HG03139 (cell line): ENCODE measurements around the gene EPB41L4B.

Source experiments
- ATAC-seq: cut with Tn5 transposase; IDR thresholded peaks from one replicate; pipeline ENCODE4 v1.9.1; 2021; ENCODE audit not compliant: unreplicated experiment

EPB41L4B gene

DNA sequence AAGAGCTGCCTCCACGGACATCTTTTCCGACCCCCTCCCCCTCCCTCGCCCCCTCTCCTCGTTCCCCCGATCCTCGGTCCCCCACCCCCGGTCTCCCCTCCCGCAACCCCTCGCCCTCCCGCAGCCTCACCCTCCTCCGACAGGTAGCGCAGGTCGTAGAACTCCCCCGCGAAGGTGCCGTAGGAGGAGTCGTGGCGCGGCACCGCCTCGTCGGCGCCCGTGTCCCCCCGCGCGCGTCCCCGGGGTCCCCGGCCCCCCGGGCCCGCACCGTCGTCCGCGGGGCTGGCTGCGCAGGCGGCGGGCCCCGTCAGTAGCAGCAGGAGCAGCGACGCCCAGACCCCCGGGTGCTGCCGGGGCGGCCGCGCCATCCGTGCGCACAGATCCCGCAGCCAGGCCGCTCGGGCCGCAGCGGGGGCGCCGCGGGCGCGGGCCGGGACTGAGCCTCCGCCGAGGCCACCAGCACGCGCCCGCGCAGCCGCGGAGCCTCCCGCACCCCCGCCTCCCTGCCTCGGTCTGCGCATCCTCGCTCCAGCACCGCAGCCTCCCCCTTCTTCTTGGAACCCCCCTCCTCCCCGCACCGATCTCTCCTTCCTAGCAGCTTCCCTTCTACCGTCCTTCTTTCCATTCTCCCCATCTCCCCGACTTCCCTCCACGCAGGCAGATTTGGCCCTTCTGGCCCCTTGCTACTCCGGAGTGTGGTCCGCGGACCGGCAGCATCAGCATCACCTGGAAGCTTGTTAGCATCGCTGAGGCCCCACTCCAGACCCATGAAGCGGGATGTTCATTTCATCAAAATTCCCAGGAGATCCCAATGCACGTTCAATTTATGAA is 153.9 kb downstream of the EPB41L4B start, which contains the start of gene FRRS1L:
TSS of gene FRRS1L (minus strand) at position 479 of the 831 bp plus-strand sequence. CDS start at position 368, 111 bp downstream.
- no peak for ATAC-seq

DNA sequence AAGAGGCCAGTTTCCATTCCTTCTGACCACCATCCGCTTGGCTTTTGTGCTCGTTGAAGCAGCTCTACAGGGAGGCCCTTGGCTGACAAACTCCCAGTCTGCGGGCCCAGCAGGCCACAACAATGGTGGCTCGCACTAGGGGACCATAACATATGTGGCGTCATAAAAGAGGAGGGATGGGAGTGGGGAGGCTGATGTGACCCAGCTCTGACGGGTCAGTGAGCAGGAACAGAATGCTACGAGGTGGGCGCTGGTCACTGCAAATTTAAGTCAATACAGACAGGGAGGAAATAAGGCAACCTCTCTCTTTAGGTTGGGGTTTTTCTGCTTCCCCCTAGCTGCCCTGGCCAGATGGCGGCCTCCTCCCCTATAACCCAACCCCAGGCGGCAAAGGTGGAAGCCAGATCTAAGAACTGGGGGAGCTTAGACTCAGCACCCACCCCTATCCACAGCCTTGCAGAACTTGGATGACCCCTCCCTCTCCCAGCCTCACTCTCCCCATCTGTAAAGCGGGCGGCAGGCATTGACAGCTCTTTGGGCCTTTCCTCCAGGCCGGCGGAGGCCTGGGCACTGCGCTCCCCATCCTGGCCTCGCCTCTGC is 154.6 kb downstream of the EPB41L4B start:
- ATAC-seq, result no peak

DNA sequence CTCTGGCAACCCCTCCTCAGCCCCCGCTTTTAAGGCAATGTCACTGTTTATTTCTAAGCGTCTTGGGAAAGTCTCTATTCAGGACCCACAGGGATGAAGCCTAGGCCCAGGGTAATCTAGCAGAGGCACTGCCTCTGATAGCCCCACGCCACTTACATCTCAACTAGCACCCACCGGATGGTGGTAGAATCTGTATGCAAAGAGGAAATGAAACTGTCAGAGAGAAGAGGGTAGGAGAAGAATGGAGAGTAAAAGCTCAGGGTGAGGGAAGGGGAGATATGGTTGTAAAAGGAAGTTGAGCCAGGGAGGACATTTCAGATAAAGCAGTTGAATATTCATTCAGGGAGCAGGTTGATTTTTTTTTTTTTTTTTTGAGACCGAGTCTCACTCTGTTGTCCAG is 156.8 kb downstream of the EPB41L4B start:
- peak; percentile 86 for ATAC-seq

DNA sequence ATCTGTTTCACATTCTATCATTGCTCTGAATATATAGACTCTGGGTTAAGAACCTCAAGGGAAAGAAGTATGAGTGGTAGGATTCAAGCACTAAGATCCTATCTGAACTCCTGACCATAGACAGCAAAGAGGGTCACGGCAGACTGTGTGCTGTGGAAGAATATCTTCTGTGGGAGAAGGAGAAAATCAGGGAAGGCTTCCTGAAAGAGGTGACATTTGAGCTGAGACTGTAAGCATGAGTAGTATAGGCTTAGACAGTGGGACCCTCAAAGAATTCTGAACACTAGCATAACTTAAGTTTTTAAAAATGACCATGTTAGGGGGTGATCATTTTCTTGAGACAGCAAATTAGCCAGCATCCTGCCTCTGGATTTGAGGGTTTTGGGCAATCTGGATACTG is 157.7 kb downstream of the EPB41L4B start:
- no peak for ATAC-seq

DNA sequence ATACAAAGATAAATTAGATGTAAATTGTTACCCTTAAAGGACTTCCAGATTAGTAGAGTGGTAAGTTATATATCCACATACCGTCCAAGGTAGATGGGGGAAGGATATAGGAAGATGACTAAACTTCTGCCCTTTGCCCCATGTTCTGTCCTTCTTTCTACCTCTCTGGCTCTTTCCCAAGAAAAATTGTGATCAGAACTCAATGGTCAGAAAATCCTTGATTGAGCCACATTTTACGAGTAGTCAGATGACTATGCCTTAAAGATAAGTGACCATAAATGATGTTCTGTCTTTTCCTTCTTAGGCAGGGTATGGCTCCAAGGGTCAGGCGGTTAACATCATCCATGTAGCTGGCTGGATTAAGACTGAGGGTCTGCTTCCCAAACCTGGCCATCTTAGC is 158.2 kb downstream of the EPB41L4B start:
- no peak for ATAC-seq

DNA sequence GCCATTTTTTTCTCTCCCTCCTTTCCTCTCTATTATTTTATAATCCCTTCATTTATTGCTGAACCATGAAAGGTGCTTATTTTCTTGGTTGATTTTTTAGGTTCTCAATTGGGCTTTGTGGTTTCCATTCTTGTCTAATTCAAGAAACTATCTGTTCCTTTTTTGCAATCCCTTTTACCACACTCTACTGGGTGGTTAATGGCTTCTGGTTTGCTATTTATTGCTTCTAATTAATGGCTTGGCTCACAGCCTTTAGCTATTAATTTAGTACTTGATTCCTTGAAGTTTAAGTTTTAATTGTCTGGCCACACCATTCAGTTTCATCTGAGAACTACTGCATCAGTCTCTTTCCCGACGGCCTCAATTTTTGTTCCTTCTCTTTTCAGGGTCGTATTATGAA is 159.4 kb downstream of the EPB41L4B start:
- no peak for ATAC-seq

DNA sequence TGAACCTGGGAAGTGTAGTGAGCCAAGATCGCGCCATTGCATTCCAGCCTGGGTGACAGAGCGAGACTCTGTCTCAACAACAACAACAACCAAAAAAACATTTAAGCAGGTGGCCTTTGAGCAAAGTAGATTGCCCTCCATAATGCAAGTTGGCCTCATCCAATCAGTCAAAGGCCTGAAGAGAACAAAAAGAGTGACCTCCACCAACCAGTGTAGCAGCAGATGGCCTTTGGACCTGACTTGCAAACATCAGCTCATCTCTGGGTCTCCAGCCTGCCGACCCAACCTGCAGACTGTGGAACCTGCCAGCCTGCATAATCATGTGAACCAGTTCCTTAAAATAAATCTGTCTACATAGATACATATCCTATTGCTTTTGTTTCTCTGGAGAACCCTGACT is 161.3 kb downstream of the EPB41L4B start:
- no peak for ATAC-seq

DNA sequence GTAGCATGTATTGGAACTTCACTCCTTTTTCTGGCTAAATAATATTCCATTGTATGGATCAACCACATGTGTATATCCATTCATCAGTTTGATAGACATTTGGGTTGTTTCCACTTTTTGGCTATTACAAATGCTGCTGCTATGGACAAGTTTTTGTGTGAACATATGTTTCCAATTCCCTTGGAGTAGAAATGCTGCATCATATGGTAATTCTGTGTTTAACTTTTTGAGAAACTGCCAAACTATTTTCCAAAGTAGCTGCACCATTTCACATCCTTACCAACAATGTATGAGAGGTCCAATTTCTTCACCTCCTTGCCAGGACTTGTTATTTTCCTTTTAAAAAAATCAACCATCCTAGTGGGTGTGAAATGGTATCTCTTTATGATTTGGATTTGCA is 162.2 kb downstream of the EPB41L4B start:
- ATAC-seq, result no peak

DNA sequence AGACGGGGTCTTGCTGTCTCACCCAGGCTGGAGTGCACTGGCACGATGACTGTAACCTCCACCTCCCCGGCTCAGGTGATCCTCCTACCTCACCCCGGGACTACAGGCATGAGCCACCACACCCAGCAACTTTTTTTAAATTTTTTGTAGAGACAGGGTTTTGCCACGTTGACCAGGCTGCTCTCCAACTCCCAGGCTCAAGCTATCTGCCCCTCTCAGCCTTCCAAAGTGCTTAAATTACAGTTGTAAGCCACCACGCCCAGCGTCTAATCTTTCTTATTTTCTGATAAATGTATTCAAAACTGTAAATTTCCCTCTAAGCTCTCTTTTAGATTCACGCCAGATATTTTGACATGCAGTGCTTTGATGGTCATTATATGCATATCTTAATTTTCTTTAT is 164.2 kb downstream of the EPB41L4B start:
- no peak for ATAC-seq

DNA sequence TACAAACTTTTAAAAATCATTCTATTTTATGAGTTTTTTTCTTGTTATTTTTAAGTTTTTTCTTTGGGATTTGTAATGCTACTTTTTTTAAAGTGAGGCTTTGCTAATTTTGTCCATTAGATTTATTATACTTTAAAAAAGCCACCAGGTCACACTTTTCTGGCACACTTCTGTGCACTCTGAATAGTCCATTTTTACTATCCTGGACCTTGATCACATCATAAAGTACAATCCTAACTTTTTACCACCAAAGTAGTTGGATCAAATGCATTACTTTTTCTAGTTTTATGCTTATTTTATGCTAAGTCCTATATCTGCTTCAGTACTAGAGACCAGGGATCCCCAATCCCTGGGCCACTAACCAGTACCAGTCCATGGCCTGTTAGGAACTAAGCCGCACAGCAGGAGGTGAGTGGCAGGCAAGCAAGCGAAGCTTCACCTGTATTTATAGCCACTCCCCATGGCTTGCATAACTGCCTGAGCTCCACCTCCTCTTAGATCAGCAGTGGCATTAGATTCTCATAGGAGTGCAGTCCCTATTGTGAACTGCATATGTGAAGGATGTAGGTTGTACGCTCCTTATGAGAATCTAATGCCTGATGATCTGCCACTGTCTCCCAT is 169.8 kb downstream of the EPB41L4B start:
- no peak for ATAC-seq

DNA sequence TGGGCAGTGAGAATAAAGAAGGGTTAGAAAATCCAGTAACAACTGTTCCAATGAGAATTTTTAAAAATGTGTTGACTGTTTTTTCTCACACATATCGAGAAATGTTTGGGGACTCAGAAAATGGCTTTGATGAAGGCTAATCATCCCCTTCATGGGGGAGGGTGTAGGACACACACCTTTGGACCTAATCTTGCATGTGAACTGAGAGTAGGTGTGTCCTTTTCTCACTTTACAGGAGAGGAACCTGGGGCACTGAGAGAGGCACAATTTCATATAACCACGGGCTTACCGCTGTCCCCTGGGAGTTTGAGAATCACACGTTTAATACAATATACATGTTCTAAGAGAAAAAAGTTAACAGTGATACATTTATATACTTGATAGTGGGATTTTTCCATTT is 171.1 kb downstream of the EPB41L4B start:
- no peak for ATAC-seq

DNA sequence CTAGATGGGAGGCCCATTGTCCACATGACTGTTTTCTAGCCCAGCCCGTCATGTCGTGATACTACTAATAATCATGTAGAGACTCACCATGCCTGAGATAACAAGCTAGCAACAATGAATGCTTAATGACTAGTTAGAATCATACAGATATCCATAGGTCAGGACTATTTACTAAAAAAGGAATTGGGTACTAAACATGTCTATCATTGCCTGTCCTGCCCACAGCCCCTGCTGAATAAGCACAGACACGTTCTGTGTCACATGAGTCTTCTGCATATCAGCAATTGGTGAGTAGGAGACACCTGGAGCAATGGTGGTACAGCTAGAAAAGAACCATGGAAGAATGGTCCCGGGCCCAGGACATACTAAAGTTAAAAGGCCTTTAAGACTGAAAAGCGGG is 171.8 kb downstream of the EPB41L4B start:
- ATAC-seq, result no peak

DNA sequence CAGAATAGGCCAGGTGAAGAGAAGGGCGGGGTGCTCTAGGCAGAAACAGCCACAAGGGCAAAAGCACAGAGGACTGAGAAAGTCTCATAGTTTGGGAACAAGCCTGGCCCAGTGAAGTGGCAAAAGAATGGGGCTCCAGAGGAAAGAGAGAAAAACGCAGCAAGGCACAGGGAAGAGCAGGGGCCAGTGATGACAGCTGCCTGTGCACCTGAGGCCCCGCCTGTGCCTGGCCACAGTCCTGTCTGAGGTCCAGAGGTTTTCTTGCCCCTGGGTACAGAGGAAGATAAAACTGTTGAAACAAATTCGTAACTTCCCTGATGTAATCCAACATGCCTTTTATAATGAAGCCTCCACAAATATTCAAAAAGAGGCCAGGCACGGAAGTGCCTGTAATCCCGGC is 175.8 kb downstream of the EPB41L4B start:
- ATAC-seq, result no peak

DNA sequence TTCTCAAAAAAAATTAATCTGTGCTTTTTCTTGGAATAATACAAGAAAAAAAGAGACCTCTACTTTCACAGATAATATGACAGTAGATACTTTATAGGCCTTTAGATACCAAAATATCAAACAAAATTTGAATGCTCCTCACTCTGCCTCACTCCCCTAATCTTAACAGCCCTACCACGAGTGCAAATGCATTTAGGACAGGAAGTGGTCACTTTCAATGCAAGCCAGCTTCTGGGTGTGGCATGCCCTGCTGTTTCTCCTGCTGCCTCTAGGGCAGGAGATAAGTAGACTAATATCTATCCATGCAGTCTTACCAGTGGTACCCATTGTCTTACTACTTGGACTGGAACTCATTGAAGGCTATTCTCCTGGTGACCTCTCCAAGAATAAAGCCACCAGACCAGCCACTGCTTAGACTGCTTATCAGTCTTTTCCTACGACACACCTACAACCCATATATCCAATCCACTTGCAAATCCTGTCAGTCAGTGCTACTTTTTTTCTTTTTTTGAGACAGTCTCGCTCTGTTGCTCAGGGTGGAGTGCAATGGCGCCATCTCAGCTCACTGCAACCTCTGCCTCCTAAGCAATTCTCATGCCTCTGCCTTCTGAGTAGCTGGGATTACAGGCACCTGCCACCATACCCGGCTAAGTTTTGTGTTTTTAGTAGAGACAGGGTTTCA is 176.8 kb downstream of the EPB41L4B start:
- peak; percentile 97 for ATAC-seq

DNA sequence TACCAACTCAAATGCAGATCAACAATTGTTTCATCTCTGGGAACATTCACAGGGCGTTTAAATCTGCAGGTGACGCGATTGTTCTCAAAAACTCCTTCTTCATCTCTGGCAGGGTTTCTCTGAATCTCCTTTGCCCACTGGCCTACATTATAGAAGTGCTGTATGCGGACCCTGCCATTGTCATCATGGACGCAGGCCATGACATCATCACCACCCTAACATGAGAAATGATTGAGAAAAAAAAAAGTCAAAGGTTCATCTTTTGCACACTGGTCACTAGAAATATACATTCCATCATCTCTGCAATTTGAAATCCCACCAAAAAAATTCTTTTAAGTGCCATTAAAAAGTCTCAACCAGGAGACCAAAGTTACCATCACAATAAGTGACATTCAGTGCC is 179.5 kb downstream of the EPB41L4B start:
- ATAC-seq, result no peak

DNA sequence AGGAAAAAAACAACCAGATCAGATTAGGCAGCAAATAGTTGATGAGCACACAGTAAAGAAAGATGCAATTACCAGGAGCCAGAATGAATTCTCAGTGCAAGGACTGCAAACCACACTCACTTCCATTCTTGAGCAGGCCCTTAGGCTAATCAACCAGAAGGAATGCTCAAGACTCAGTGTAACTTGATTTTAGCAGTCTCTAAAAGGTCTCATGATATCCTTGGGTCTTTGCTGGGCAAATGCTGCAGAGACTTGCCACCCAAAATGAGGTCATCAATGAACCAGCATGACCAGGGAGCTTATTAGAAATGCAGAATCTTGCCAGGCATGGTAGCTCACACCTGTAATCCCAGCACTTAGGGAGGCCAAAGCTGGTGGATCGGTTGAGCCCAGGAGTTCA is 181.0 kb downstream of the EPB41L4B start:
- ATAC-seq, result no peak

DNA sequence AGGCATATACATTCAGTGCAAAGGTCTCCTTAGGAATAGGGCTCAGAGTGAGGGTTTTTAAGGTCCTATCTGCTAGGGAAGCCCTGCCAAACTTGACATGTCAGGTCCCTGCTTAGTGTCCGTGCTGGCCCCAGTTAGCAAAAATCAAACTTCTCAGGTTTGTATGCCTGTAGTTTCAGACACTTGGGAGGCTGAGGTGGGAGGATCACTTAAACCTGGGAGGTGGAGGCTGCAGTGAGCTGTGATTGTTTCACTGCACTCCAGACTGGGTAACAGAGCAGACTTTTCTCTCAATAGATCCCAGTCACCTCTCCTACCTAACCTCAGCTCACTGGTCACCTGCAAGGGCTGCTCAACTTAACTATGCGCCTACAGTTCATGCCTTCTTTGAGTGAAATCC is 182.4 kb downstream of the EPB41L4B start:
- ATAC-seq, result no peak

DNA sequence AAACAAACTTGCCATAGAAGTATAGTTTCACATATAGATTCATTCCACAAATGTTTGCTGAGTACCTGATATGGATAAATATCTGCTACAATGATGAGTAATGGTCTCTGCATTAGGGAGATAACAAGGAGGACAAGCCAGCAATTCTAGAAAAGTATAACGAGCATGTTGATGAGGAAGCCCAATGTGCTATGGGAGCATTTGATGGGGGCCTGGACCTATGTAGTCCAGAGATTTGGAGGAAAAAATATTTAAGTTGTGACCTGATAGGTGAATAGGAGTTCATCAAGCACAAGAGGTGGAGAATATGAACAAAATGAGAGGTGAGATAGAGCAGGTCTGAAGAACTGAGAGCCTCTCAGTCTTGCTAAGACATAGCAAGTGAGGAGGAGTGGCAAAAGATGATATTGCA is 186.7 kb downstream of the EPB41L4B start:
- no peak for ATAC-seq

DNA sequence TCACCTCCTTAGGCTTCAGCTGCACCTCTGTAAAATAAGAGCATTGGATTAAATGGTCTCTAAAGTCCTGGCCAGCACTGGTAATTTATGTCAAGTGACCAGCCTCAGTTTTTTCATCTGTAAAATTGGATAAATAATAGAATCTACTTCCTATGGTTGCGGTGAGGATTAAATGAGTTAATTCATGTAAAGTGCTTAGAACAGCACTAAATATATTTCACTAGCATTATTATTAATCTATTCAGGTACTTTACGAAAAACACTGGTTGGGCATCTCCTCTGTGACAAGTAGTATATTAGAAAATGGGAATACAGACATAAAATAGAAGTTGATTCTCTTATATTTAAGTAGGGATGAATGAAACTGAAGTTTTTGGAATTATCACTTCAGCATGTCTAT is 187.3 kb downstream of the EPB41L4B start:
- ATAC-seq, result no peak

DNA sequence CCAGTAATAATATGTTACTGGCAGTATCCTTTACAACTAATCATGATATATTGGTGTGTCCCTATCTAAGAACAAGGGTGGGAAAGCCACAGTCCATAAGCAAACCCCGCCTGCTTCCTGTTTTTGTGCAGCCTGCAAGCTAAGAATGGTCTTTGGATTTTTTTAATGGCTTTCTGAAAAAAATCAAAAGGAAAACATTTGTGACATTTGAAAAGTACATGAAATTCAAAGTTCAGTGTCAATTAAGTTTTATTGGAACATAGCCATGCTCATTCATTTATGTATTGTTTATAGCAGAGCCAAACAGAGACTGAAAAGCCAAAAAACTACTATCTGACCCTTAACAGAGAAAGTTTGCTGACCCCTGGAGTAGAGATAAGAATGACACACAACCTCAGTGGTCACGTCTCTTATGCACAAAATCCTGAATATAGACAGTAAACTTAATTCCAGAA is 188.3 kb downstream of the EPB41L4B start:
- ATAC-seq, result no peak

DNA sequence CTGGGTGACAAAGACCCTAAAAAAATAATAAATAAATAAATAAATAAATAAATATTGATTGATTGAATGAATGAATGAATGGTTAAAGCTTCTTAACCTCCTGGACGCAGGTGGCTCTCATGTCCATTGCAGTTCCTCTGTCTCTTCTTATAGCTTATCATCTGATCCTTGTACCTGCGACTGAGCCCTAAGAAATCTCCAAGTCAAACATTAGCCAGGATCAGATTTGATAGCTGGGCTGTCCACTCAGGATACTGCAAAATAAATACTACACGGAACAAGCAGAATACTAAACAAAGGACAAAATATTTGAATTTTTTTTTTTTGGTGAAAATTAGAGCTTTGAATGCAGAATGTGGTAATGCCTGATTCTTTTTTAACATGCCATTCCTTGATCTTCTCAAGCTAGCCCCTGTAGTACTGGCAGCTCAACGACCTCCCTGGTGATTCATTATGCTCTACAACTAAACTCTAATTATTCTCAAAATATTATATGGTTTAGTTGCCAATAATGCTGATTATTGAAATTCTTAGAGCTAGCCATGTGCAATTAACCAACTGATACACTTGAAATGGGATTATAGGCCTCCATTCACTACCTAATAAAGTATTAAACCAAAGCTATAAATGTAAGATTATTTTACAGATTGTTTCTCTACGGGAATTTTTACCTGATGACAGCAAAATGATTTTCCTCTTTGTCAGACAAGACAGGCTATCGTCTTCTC is 191.2 kb downstream of the EPB41L4B start:
- no peak for ATAC-seq
